ENCODE data around the gene SF3A2. TPM values are rescaled to one million over a fixed set of nuclear protein-coding genes. Genes with fewer than 3 reads are reported as not detected.
A peak's percentile ranks its signal among the peaks of the same experiment; 100 is the strongest.

SF3A2 gene
- polyA plus RNA-seq, 1 donor from 2014 or later = 14.4 TPM

DNA sequence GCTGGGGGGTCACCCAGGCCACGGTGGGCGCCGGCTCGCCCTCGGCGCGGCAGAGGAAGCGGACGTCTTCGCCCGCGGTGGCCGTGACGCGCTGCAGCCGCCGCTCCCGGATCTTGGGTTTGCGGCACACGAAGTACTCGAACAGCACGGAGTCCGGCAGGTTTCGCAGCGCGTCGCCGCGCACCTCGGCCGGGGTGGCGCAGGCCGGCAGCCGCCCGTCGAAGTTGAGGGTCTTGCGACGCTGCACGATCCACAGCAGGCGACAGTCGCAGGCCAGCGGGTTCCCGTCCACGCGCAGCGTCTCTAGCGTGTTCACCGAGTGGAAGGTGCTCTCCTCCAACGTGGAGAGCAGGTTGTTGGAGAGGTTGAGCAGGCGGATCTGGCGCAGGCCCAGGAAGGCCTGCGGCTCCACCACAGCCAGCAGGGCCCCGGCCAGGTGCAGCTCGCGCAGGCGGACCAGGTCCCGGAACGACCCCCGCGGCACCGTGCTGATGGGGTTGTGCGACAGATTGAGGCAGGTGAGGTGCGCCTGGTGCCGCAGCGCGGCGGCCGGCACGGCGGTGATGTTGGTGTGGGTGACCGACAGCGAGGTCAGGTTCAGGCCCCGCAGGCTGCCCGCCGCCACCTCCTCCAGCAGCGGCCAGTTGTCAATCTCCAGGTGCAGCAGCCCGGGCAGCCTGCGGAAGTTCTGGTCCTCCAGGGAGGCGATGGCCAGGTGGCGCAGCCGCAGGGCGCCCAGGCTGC lies 54.0 kb downstream of the SF3A2 start:
- TF ChIP-seq POLR2AphosphoS5 (IDR thresholded peaks at IDR 0.05) = no peak
- no peak for TF ChIP-seq TAF1 (IDR thresholded peaks at IDR 0.05; ENCODE audit: low read depth)
- no peak for TF ChIP-seq RAD21 (conservative IDR thresholded peaks at IDR 0.05)
- no peak for TF ChIP-seq EZH2 (IDR thresholded peaks at IDR 0.05; ENCODE audit: borderline replicate concordance, insufficient read depth, low read length, poor library complexity, severe bottlenecking)
- no peak for TF ChIP-seq CTCF (IDR thresholded peaks at IDR 0.05; ENCODE audit: poor library complexity, severe bottlenecking)
- no peak for TF ChIP-seq SMC3 (conservative IDR thresholded peaks at IDR 0.05; ENCODE audit: poor library complexity)
- TF ChIP-seq EP300 (conservative IDR thresholded peaks at IDR 0.05; ENCODE audit: poor library complexity, severe bottlenecking) = no peak
- no peak for TF ChIP-seq REST (IDR thresholded peaks at IDR 0.05; ENCODE audit: borderline replicate concordance)
- TF ChIP-seq MXI1 (conservative IDR thresholded peaks at IDR 0.05; ENCODE audit: poor library complexity, severe bottlenecking) = no peak
- no peak overlapping the region for H3K27ac ChIP-seq (ENCODE audit: low read length)
- H3K9me3 ChIP-seq (ENCODE audit: low read length) = no peaks in the 10 kb centered on the region
- no peaks in the 10 kb centered on the region for H3K36me3 ChIP-seq (ENCODE audit: insufficient read depth, low read length)
- no peaks in the 10 kb centered on the region for H4K20me1 ChIP-seq (ENCODE audit: insufficient read depth)
- H3F3A ChIP-seq (ENCODE audit: insufficient read depth, low read length, poor library complexity, severe bottlenecking) = no peaks in the 10 kb centered on the region
- no peak overlapping the region for H2AFZ ChIP-seq (ENCODE audit: low read depth, low read length)
- peak overlapping the region; percentile 69 for H3K4me3 ChIP-seq (ENCODE audit: low read length)
- H3K9ac ChIP-seq (ENCODE audit: low read length) = peak overlapping the region; percentile 23
- peak overlapping the region; percentile 62 for H3K4me2 ChIP-seq (ENCODE audit: low read length)
- peaks cover 56% of the 10 kb centered on the region for H3K27me3 ChIP-seq (ENCODE audit: insufficient read depth, low read depth, low read length)
- H3K9me2 ChIP-seq (ENCODE audit: insufficient read depth, low read length) = no peaks in the 10 kb centered on the region
- H3K79me2 ChIP-seq (replicated peaks; ENCODE audit: insufficient read depth, low read length) = no peaks in the 10 kb centered on the region

GRCh38 chr19:2291185-2291751 lies 54.6 kb downstream of the SF3A2 start:
- Histone ChIP-seq H3K9me2 (ENCODE audit: insufficient read depth, low read length) (no peaks in the 10 kb centered on the region), H2AFZ (ENCODE audit: low read depth, low read length) (no peak overlapping the region), H3K4me2 (ENCODE audit: low read length) (peak overlapping the region; percentile 62), H4K20me1 (ENCODE audit: insufficient read depth) (no peaks in the 10 kb centered on the region), H3F3A (ENCODE audit: insufficient read depth, low read length, poor library complexity, severe bottlenecking) (no peaks in the 10 kb centered on the region), H3K27me3 (ENCODE audit: insufficient read depth, low read depth, low read length) (peaks cover 56% of the 10 kb centered on the region), H3K4me3 (ENCODE audit: low read length) (peak overlapping the region; percentile 69), H3K27ac (ENCODE audit: low read length) (no peak overlapping the region), H3K36me3 (ENCODE audit: insufficient read depth, low read length) (no peaks in the 10 kb centered on the region), H3K79me2 (replicated peaks; ENCODE audit: insufficient read depth, low read length) (no peaks in the 10 kb centered on the region), H3K9ac (ENCODE audit: low read length) (peak overlapping the region; percentile 23), H3K9me3 (ENCODE audit: low read length) (no peaks in the 10 kb centered on the region)
- TF ChIP-seq CTCF (IDR thresholded peaks at IDR 0.05; ENCODE audit: poor library complexity, severe bottlenecking) (peak; percentile 44), REST (IDR thresholded peaks at IDR 0.05; ENCODE audit: borderline replicate concordance) (no peak), SMC3 (conservative IDR thresholded peaks at IDR 0.05; ENCODE audit: poor library complexity) (peak; percentile 32), EP300 (conservative IDR thresholded peaks at IDR 0.05; ENCODE audit: poor library complexity, severe bottlenecking) (no peak), EZH2 (IDR thresholded peaks at IDR 0.05; ENCODE audit: borderline replicate concordance, insufficient read depth, low read length, poor library complexity, severe bottlenecking) (peak; percentile 95), TAF1 (IDR thresholded peaks at IDR 0.05; ENCODE audit: low read depth) (no peak), RAD21 (conservative IDR thresholded peaks at IDR 0.05) (no peak), MXI1 (conservative IDR thresholded peaks at IDR 0.05; ENCODE audit: poor library complexity, severe bottlenecking) (peak; percentile 99), POLR2AphosphoS5 (IDR thresholded peaks at IDR 0.05) (no peak)

Measured in neural cell (in vitro differentiated cells).